NCI-H146 treated with DMSO at 0.1 percent for 48 hours (cell line): ENCODE results near the gene C19orf67.
"Not testable (repeated sequence)": the region's sequence is repeated elsewhere in the genome, so short reads cannot be mapped to it uniquely, and the experiment has no call there.

Source experiments
- DNase-seq: peaks from one replicate; lab custom pipeline; 2025; ENCODE audit not compliant: unreplicated experiment; lab: John Stamatoyannopoulos, UW

Gene C19orf67

DNA sequence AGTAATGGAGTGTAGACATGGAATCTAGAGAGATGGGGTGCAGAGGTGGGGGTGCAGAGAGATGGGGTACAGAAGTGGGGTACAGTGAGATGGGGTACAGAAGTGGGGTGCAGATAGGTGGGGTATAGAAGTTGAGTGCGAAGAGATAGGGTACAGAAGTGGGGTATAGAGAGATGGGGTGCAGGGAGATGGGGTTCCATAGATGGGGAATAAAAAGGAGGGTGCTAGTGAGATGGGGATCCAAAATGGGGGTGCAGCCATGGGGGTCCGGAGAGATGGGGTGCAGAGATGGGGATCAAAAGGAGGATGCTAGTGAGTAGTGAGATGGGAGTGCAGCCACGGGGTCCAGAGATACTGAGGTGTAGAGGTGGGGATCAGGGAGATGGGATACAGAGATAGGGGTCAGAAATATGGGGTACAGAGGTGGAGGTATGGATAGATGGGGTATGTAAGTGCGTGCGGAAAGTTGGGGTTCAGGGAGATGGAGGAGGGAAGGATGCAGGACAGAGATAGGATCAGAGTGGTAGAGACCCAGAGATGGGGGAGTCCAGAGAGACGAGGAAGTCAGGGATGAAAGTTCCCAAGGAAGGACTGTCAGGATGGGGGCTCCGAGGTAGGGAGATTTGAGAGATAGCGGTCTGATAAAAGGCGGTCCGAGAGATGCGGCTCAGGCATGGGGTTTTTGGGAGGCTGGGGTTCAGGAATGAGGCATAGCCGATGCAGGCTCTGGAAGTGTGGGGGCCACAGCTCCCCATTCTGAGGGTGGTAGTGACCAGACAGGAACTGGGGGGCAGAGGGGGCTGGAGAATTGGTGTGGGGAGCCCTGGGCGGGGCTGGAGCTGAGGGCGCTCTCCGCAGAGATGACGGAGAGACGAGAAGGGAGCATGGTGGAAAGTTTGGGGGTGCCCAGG is 27.1 kb downstream of the C19orf67 start:
- no peak for DNase-seq

DNA sequence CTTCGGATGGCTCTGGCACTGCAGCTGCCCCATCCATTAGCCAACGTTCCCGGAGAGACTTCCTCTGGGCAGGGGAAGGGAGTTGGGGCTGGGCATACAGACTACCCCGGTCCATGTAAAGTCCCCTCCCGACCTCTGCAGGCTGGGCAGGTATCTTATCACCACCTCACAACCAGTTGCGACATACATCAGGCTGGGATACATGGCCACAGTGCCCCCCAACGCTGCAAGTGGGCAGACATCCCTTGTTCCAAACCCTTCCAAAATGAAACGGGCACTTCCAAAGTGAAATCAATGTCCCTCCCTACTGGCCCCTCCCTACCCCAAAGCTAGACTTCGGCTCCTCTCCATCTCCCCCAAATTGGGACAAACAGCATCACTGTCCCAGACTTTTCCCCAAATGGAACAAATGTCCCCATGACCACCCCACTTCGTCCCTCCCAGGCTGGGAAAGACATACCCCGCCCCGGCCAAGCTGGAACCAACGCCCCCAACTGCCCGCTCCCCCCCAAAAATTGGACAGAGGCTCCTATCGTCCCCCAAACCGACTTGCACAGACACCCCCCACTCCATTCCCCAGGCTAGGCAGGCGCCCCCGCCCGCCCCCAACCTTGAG is 28.7 kb downstream of the C19orf67 start:
- no peak for DNase-seq

DNA sequence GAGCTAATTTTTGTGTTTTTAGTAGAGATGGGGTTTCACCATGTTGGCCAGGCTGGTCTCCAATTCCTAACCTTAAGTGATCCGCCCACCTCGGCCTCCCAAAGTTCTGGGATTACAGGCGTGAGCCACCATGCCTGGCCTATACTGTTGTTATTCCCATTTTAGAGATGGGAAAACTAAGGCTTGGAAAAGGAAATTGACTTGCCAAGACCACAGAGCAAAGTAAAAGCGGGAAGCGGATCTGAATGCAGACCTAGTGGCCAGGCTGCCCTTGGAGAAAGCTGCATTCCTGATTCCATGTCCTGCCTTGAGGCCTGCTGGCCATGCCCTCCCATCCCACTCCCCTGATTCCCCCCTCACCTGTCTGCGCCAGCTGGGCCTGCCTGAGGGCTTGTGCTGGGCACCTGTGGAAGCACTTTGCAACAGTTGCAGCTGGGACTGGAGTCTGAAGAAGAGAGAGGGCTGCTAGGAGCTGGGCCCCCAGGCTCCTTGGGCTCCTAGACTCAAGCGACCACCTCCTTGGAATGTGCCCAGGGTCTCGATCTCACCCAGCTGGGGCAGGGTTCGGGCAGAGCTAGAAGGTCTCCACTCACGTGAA is 29.4 kb downstream of the C19orf67 start:
- DNase-seq = no peak

DNA sequence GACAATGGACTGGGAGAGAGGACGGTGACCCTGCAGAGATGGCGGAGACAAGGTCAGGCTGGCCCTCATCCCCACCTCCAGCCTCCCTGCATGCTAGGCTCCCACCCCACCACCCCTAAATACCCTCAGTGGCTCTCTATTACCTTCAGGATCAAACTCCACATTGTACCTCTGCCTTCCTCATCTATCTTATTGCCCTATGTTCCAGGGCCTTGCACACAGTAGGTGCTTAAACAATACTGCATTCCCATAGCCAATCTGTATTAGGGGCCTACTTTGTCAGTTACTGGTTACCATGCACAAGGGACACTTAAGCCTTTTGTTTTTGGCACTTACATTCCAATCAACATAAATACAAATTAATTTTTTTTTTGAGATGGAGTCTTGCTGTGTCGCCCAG is 30.2 kb downstream of the C19orf67 start:
- no peak for DNase-seq

DNA sequence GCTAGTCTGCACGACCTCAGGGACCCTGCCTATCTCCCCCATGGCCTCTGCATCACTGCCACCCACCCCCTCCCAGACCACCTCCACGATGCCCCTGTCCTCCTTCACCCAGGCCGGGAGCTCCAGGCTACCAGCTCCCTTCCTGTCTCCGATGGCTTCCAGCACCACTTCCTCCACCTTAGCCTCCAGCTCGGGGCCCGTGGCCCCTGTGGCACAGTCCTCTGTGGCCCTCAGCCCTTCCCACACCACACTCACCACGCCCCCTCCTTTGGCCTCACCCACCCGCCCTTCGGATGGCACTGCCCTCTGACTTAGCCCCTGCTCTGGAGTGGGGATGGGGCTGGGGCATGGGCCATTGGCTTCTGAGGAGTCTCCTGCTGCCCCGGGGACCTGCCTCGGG is 30.9 kb downstream of the C19orf67 start:
- DNase-seq = no peak

DNA sequence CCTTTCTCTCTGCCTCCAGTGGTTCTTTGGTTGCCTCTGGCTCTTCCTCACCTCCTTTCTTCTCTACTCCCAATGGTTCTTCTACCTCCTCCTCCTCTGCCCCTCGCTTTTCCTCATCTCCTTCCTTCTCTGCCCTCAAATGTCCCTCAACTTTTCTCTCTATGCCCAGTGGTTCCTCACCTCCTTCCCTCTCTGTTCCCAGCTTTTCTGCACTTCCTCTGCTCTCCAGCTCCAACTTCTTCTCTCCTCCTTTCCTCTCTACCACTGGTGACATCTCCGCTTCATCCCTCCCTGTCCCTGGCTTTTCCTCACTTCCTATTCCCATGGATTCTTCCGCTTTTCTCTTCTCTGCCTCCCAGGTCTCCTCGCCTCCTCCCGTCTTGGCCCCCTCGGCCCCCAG is 31.5 kb downstream of the C19orf67 start:
- no peak for DNase-seq

DNA sequence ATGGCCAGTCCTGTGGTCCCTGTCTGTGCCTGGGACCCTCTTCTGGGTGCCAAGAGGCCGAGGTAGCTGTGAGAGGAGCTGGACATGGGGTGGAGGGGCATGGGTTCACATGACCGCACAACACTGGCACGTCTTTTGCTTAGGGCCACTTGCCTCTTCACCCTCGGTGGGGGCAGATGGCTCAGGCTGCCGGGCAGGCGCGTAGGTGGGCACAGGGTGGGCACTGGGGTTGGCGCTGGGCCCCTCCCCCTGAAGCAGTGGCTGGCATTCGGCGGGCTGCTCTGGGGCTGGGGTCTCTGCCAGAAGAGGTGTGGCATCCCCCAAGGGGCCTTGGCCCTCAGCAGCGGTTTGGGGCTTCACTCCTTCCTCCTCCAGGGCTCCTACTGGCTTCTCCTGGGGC is 32.1 kb downstream of the C19orf67 start:
- no peak for DNase-seq

DNA sequence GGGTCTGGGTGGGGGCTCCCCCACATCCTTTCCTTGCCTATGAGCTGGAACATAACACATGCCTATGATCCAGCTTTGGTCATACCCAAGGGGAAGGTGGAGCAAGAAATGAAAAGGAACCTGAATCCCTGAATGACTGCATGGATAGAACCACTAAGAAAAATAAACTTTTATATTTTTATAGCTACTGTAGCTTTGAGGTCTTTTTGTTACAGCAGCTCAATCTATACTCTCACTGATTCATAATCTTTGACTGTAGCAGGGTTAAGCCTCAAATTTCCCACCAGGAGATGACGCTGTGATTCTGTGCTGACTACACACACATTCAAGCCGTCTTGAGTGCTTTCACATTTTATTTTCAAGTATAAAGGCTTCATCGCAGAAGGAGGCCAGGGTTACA is 32.6 kb downstream of the C19orf67 start:
- no peak for DNase-seq

DNA sequence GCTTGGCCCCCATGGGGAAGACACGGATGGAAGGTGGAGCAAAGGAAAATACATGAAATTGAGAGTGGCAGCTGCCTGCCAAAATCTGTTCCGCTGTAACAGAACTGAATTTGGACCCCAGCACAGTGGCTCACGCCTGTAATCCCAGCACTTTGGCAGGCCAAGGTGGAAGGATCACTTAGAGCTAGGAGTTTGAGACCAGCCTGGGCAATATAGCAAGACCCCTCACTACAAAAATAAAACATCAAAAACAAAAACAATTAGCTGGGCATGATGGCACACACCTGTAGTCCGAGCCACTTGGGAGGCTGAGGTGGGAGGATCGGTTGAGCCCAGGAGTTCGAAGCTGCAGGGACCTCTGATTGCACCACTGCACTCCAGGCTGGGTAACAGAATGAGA is 33.1 kb downstream of the C19orf67 start:
- DNase-seq = no peak

DNA sequence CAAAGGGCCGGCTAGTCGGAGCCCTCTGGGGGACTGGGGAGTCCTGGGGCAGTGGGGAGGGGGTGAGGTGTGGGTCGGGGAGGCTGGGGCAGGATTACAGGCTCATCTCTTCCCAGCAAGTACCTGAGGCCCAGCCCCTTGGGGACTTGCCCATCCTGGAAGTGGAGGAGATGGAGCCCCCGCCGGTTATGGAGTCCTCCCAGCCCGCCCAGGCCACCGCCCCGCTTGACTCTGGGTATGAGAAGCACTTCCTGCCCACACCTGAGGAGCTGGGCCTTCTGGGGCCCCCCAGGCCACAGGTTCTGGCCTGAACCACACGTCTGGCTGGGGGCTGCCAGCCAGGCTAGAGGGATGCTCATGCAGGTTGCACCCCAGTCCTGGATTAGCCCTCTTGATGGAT is 33.6 kb downstream of the C19orf67 start:
- no peak for DNase-seq

DNA sequence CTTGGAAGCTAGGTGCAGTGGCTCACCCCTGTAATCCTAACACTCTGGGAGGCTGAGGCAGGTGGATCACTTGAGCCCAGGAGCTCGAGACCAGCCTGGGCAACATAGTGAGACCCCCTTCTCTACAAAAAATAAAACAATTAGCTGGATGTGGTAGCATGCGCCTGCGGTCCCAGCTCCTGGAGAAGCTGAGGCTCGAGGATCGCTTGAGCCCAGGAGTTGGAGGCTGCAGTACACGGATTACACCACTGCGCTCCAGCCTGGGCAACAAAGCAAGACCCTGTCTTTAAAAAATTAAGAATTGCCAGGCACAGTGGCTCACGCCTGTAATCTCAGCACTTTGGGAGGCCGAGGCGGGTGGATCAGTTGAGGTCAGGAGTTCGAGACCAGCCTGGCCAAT is 34.6 kb downstream of the C19orf67 start:
- not testable (repeated sequence) for DNase-seq

DNA sequence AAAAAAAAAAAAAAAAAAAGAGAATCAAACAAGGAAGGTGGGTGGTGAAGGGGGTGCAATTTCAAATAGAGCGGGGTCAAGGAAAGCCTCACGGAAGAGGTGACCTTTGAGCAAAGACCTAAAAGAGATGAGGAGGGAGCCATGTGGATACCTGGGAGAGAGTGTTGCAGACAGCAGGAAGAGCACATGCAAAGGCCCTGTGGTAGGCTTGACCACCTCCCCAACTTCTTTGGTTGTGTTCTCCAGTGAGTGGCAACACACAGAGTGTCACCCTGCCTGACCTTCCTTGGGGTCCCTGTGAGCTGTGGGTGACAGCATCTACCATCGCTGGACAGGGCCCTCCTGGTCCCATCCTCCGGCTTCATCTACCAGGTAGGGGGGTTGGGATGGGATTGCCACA is 35.1 kb downstream of the C19orf67 start:
- no peak for DNase-seq

DNA sequence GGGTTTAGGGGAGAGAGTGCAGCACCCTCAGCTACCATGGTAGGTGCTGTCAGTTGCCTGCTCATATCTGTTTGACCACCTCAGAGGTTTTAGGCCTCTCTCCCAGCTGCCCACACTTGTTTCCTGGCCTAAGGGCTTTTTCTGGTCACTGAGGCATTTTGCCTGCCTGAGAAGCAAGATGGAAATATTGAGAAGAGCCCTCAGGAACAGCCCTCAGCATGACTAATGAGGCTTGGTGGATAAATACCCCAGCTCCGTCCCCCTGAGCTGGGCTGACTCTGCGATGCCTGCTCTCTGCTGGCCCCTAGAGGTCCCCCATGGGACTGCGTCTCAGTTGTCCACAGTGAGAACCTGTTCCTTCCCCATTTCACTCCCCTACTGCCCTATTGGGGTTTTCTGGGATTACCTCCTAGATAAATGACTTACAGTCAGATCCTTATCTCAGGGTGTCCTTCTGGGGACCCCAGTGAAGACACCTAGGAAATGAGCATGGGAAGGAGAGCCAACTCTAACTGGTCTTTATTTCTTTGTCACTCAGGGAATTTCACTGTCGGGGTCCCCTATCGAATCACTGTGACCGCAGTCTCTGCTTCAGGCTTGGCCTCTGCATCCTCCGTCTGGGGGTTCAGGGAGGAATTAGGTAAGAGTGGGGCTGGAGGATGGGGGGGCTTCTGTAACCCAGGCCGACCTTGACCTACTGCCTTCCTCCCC is 37.0 kb downstream of the C19orf67 start:
- no peak for DNase-seq

DNA sequence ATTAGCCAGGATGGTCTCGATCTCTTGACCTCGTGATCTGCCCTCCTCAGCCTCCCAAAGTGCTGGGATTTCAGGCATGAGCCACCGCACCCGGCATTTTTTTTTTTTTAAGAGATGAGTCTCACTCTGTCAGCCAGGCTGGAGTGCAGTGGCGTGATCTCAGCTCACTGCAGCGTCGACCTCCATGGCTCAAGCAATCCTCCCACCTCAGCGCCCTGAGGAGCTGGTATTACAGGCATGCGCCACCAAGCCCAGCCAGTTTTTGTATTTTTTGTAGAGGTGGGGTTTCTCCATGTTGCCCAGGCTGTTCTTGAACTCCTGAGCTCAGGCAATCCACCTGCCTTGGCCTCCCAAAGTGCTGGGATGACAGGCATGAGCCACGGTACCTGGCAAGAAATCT is 37.7 kb downstream of the C19orf67 start:
- not testable (repeated sequence) for DNase-seq

DNA sequence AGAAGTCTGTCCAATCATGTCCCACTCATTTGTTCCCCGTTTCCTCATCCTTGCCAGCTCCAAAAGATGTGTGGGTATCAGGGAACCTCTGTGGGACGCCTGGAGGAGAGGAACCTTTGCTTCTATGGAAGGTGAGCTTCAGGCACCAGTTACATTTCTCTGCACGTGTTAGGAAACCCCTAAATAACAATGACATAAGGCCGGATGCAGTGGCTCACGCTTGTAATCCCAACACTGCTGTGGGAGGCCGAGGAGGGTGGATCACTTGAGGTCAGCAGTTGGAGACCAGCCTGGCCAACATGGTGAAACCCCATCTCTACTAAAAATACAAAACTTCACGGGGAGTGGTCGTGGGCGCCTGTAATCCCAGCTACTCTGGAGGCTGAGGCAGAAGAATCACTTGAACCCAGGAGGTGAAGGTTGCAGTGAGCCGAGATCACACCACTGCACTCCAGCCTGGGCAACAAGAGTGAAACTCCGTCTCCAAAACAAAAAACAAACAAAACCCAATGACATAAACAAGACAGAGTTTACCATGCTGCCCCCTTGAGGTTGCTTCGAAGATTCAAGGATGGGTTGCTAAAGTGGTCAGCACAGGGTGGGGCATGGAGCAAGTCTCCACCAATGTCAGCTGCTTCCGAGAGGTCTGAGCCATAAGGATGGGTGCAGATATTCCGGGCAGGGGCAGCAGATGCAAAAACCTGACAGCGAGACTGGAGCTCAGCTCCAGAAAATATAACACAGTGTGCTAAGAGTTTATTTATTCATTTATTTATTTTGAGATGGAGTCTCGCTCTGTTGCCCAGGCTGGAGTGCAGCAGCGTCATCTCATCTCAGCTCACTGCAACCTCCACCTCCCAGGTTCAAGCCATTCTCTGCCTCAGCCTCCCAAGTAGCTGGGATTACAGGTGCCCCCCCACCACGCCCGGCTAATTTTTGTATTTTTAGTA is 42.6 kb downstream of the C19orf67 start:
- DNase-seq = not testable (repeated sequence)

DNA sequence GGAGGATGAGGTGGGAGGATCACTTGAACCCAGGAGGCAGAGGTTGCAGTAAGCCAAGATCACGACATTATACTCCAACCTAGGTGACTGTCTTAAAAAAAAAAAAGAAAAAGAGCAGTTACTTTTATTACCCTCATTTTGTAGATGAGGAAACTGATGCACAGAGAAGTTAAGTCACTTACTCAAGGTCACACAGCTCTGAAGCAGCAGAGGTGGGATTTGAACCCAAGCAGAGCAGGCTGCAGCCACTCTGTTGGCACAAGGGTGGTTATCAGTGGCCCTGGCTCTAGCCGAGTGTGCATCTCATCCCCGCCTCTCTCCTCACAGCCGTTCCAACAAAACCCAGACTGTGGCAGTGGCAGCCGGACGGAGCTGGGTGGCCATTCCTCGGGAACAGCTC is 46.4 kb downstream of the C19orf67 start:
- no peak for DNase-seq

DNA sequence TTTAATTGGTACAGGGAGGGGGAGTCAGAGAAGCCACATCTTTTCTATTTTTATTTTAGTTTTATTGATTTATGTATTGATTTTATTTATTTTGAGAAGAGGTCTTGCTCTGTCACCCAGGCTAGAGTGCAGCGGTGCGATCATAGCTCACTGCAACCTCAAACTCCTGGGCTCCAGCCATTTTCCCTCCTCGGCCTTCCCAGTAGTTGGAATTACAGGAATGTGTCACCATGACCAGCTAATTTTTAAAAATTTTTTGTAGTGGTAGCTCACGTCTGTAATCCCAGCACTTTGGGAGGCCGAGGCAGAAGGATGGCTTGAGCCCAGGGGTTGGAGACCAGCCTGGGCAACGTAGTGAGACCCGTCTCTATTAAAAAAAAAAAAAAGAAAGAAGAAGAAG is 49.9 kb downstream of the C19orf67 start:
- DNase-seq = no peak

DNA sequence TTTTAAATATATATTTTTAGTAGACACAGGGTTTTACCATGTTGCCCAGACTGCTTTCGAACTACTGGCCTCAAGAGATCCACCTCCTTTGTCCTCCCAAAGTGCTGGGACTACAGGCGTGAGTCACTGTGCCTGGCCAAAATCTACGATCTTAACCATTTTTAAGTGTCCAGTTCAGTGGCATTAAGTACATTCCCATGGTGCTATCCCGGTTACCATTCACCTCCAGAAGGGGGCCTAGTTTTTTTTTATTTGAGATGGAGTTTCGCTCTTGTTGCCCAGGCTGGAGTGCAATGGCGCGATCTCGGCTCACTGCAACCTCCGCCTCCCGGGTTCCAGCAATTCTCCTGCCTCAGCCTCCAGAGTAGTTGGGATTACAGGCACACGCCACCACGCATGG is 50.4 kb downstream of the C19orf67 start:
- DNase-seq = not testable (repeated sequence)

DNA sequence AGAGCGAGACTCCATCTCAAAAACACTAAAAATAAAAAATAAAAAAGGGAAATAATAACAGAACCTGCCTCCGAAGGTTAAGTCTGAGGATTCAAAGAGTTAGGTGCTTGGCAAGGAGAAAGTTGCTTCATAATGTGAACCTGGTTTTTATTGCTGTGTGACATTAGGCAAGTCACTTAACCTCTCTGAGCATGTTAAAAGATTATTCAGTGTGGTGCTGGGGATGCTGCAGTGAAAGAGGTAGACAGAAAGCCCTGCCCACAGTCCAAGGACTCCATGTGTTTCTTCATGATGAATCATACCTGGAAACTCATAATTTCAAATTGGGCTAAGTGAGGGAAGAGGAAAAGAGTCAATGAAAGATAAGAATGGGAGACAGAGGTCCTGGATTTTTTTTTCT is 51.6 kb downstream of the C19orf67 start:
- no peak for DNase-seq

DNA sequence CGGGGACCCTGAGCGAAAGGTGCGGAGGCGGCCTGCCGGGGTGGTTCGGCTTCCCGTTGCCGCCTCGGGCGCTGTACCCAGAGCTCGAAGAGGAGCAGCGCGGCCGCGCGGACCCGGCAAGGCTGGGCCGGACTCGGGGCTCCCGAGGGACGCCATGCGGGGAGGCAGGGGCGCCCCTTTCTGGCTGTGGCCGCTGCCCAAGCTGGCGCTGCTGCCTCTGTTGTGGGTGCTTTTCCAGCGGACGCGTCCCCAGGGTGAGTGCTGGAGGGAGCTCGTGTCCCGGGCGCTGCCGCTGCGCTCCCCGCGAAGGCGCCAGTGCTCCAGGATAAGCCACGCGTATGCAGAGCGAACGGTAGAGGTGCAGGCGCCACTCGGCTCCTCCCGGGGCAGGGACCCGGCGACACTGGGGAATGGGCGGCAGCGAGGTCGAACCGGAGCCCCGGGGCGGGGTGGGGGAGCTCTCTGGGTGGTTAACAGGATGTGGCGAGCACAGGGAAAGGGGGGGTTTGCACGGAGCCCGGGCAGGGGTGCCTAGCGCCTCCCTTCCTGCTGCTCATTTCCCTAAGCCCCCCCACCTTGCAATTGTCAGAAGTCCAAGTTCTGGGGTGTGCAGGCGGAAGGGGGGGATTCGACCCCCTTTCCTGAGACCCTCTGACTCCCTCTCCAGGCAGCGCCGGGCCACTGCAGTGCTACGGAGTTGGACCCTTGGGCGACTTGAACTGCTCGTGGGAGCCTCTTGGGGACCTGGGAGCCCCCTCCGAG is 53.7 kb downstream of the C19orf67 start, which contains the start of gene IL27RA:
IL27RA (plus strand) TSS at position 44 of the 762 bp plus-strand sequence; CDS start at position 155, 111 bp downstream.
- DNase-seq = peak; percentile 45
